Neural progenitor cell (in vitro differentiated cells): ENCODE measurements around the gene FAM120C. TPM values are rescaled to one million over a fixed set of nuclear protein-coding genes. Genes with fewer than 3 reads are reported as not detected.

Experiments
- DNase-seq: peaks from one replicate; pipeline ENCODE4 v3.0.0-alpha.2; 2016; ENCODE audit warnings: low spot score
- H2AFZ ChIP-seq: fragments of 200-600 bp; sonication (generic); replicated peaks from 2 replicates; pipeline ENCODE4 v1.6.1; 2016; ENCODE audit warnings: antibody characterized with exemption
- H3F3A ChIP-seq: fragments of 200-600 bp; sonication (generic); 2 replicates; pipeline ENCODE4 v1.6.1; 2016; ENCODE audit warnings: antibody characterized with exemption, low read depth
- H3K27ac ChIP-seq: fragments of 200-600 bp; sonication (generic); 2 replicates; pipeline ENCODE4 v1.5.1; 2016; ENCODE audit warnings: mild to moderate bottlenecking
- H3K27me3 ChIP-seq: fragments of 200-600 bp; sonication (generic); 2 replicates; pipeline ENCODE4 v1.6.1; 2016; ENCODE audit warnings: mild to moderate bottlenecking, moderate library complexity
- H3K36me3 ChIP-seq: fragments of 200-600 bp; sonication (generic); 2 replicates; pipeline ENCODE4 v1.5.1; 2016
- H3K4me1 ChIP-seq: fragments of 200-600 bp; sonication (generic); 2 replicates; pipeline ENCODE4 v1.6.1; 2016; ENCODE audit warnings: mixed run types
- H3K4me2 ChIP-seq: fragments of 200-600 bp; sonication (generic); 2 replicates; pipeline ENCODE4 v1.6.1; 2016
- H3K4me3 ChIP-seq: fragments of 200-600 bp; sonication (generic); 2 replicates; pipeline ENCODE4 v1.5.1; 2016
- H3K79me2 ChIP-seq: fragments of 200-600 bp; sonication (generic); 2 replicates; pipeline ENCODE4 v1.6.1; 2016; ENCODE audit warnings: low read depth
- H3K9ac ChIP-seq: fragments of 200-600 bp; sonication (generic); 2 replicates; pipeline ENCODE4 v1.6.1; 2016
- H3K9me3 ChIP-seq: fragments of 200-600 bp; sonication (generic); 2 replicates; pipeline ENCODE4 v1.5.1; 2016; ENCODE audit warnings: low read depth
- H4K20me1 ChIP-seq: fragments of 200-600 bp; sonication (generic); 2 replicates; pipeline ENCODE4 v1.6.1; 2016; ENCODE audit warnings: low read depth
- H3K27ac Mint-ChIP-seq: 3 replicates; pipeline ENCODE4 v1.8.0; 2021; ENCODE audit warnings: mixed read lengths
- H3K27me3 Mint-ChIP-seq: 2 replicates; pipeline ENCODE4 v1.8.0; 2022; ENCODE audit warnings: low read depth, mild to moderate bottlenecking, inconsistent platforms, moderate library complexity, mixed read lengths; ENCODE audit not compliant: insufficient read depth
- H3K36me3 Mint-ChIP-seq: 3 replicates; pipeline ENCODE4 v1.8.0; 2021; ENCODE audit warnings: mixed read lengths
- H3K4me1 Mint-ChIP-seq: 3 replicates; pipeline ENCODE4 v1.8.0; 2021; ENCODE audit warnings: mixed read lengths
- H3K4me3 Mint-ChIP-seq: 3 replicates; pipeline ENCODE4 v1.8.0; 2021; ENCODE audit warnings: mild to moderate bottlenecking, moderate library complexity, mixed read lengths
- H3K9me3 Mint-ChIP-seq: 3 replicates; pipeline ENCODE4 v1.8.0; 2020; ENCODE audit warnings: mixed read lengths
- CTCF ChIP-seq: fragments of 200-600 bp; sonication (generic); IDR thresholded peaks from 2 replicates; pipeline ENCODE4 v1.5.1; 2017; ENCODE audit warnings: antibody characterized with exemption, mild to moderate bottlenecking
- EZH2 ChIP-seq: fragments of 200-600 bp; sonication (generic); IDR thresholded peaks from 2 replicates; pipeline ENCODE4 v1.6.1; 2017; ENCODE audit warnings: antibody characterized with exemption, mild to moderate bottlenecking, moderate library complexity
- EZH2phosphoT487 ChIP-seq: fragments of 200-600 bp; sonication (generic); IDR thresholded peaks from 2 replicates; pipeline ENCODE4 v1.6.1; 2017; ENCODE audit warnings: antibody characterized with exemption
- total RNA-seq: library from RNA; depleted of rRNA; stranded (reverse); fragments of >200 nt; gene quantifications from 2 replicates; pipeline ENCODE4 v1.2.3, GENCODE V29; 2015; ENCODE audit warnings: low replicate concordance

Gene FAM120C
- total RNA-seq, 1 donor from 2014 or later = 5.1 TPM

- Histone ChIP-seq H3K36me3 (no peaks in the 10 kb centered on the region), H3K9me3 (no peaks in the 10 kb centered on the region), H3K79me2 (no peaks in the 10 kb centered on the region), H3K9ac (no peak overlapping the region), H3K4me1 (no peaks in the 10 kb centered on the region), H3K27ac (no peak overlapping the region), H3K4me3 (no peak overlapping the region), H4K20me1 (no peaks in the 10 kb centered on the region), H3K27me3 (no peaks in the 10 kb centered on the region), H3K4me2 (no peak overlapping the region), H2AFZ (no peak overlapping the region), H3F3A (no peaks in the 10 kb centered on the region)
- Mint-ChIP-seq H3K27me3 (no peaks in the 10 kb centered on the region), H3K27ac (no peak overlapping the region), H3K4me1 (no peaks in the 10 kb centered on the region), H3K4me3 (no peak overlapping the region), H3K36me3 (peaks cover 8% of the 10 kb centered on the region), H3K9me3 (no peaks in the 10 kb centered on the region)
- TF ChIP-seq EZH2 (no peak), CTCF (no peak), EZH2phosphoT487 (no peak)
- DNase-seq = no peak
Measured at GRCh38 chrX:54087661-54088060, 95.4 kb downstream of the FAM120C start.

GRCh38 chrX:54085666-54086065, 97.4 kb downstream of the FAM120C start:
- TF ChIP-seq CTCF = no peak
- TF ChIP-seq EZH2 = no peak
- TF ChIP-seq EZH2phosphoT487 = no peak
- H3K79me2 ChIP-seq = no peaks in the 10 kb centered on the region
- DNase-seq = no peak
- no peak overlapping the region for H3K9ac ChIP-seq
- H3K4me2 ChIP-seq = no peak overlapping the region
- no peak overlapping the region for H3K27ac ChIP-seq
- H3K36me3 ChIP-seq = no peaks in the 10 kb centered on the region
- H3K4me1 ChIP-seq = no peaks in the 10 kb centered on the region
- no peak overlapping the region for H2AFZ ChIP-seq
- no peak overlapping the region for H3K4me3 ChIP-seq
- no peak overlapping the region for H3K27ac Mint-ChIP-seq
- no peaks in the 10 kb centered on the region for H4K20me1 ChIP-seq
- peaks cover 8% of the 10 kb centered on the region for H3K36me3 Mint-ChIP-seq
- no peak overlapping the region for H3K4me3 Mint-ChIP-seq
- no peaks in the 10 kb centered on the region for H3K9me3 Mint-ChIP-seq
- H3K4me1 Mint-ChIP-seq = no peaks in the 10 kb centered on the region
- no peaks in the 10 kb centered on the region for H3K9me3 ChIP-seq
- H3F3A ChIP-seq = no peaks in the 10 kb centered on the region
- H3K27me3 ChIP-seq = no peaks in the 10 kb centered on the region
- H3K27me3 Mint-ChIP-seq = no peaks in the 10 kb centered on the region

- H3K79me2 ChIP-seq = no peaks in the 10 kb centered on the region
- H3K4me1 ChIP-seq = no peaks in the 10 kb centered on the region
- Mint-ChIP-seq H3K4me3 (no peak overlapping the region), H3K27me3 (peaks cover 3% of the 10 kb centered on the region), H3K4me1 (no peaks in the 10 kb centered on the region), H3K36me3 (peaks cover 4% of the 10 kb centered on the region), H3K9me3 (peaks cover 7% of the 10 kb centered on the region), H3K27ac (no peak overlapping the region)
- no peak overlapping the region for H3K4me2 ChIP-seq
- H3K9ac ChIP-seq = no peak overlapping the region
- H3K4me3 ChIP-seq = no peak overlapping the region
- no peaks in the 10 kb centered on the region for H3F3A ChIP-seq
- H3K36me3 ChIP-seq = no peaks in the 10 kb centered on the region
- no peaks in the 10 kb centered on the region for H3K9me3 ChIP-seq
- DNase-seq = no peak
- TF ChIP-seq EZH2 (no peak), EZH2phosphoT487 (no peak), CTCF (no peak)
- H3K27ac ChIP-seq = no peak overlapping the region
- no peaks in the 10 kb centered on the region for H3K27me3 ChIP-seq
- no peaks in the 10 kb centered on the region for H4K20me1 ChIP-seq
- no peak overlapping the region for H2AFZ ChIP-seq
Measured at GRCh38 chrX:54076903-54077302, 106.2 kb downstream of the FAM120C start.

- H3K9ac ChIP-seq = no peak overlapping the region
- H3K4me2 ChIP-seq = no peak overlapping the region
- peaks cover 3% of the 10 kb centered on the region for H3K27me3 Mint-ChIP-seq
- H3K4me3 Mint-ChIP-seq = no peak overlapping the region
- H2AFZ ChIP-seq = no peak overlapping the region
- H3K36me3 ChIP-seq = no peaks in the 10 kb centered on the region
- peaks cover 6% of the 10 kb centered on the region for H3K36me3 Mint-ChIP-seq
- no peak overlapping the region for H3K4me3 ChIP-seq
- no peaks in the 10 kb centered on the region for H3K79me2 ChIP-seq
- H4K20me1 ChIP-seq = no peaks in the 10 kb centered on the region
- no peak overlapping the region for H3K27ac Mint-ChIP-seq
- H3K27me3 ChIP-seq = no peaks in the 10 kb centered on the region
- peaks cover 5% of the 10 kb centered on the region for H3K9me3 Mint-ChIP-seq
- no peaks in the 10 kb centered on the region for H3F3A ChIP-seq
- no peaks in the 10 kb centered on the region for H3K4me1 Mint-ChIP-seq
- no peak for TF ChIP-seq CTCF
- no peak for TF ChIP-seq EZH2
- TF ChIP-seq EZH2phosphoT487 = no peak
- peaks cover 2% of the 10 kb centered on the region for H3K9me3 ChIP-seq
- H3K4me1 ChIP-seq = no peaks in the 10 kb centered on the region
- H3K27ac ChIP-seq = no peak overlapping the region
- DNase-seq = no peak
Measured at GRCh38 chrX:54074826-54075225, 108.2 kb downstream of the FAM120C start.
